H1 (cell line): ENCODE measurements around the gene PRR36. TPM values are rescaled to one million over a fixed set of nuclear protein-coding genes. Genes with fewer than 3 reads are reported as not detected.

Source experiments
- ATF3 ChIP-seq: IDR thresholded peaks from 2 replicates; pipeline ENCODE4 v1.6.1; 2011; ENCODE audit warnings: low read depth, mild to moderate bottlenecking, low read length; ENCODE audit not compliant: insufficient read depth
- EGR1 ChIP-seq: IDR thresholded peaks from 2 replicates; pipeline ENCODE4 v1.6.1; 2011; ENCODE audit warnings: low read depth, low read length, borderline replicate concordance
- GABPA ChIP-seq: IDR thresholded peaks from 2 replicates; pipeline ENCODE4 v1.6.1; 2011; ENCODE audit warnings: mild to moderate bottlenecking, low read length, moderate library complexity, borderline replicate concordance; ENCODE audit not compliant: insufficient read depth
- MAX ChIP-seq: IDR thresholded peaks from 2 replicates; pipeline ENCODE4 v1.6.1; 2012; ENCODE audit warnings: inconsistent platforms
- POLR2A ChIP-seq, 2 experiments: IDR thresholded peaks; 1 replicate in 1 of 2; 2 replicates in 1 of 2; pipeline ENCODE4 v1.6.1; 2011; ENCODE audit warnings: low read depth in 2 of 2, low read length in 2 of 2, mild to moderate bottlenecking in 2 of 2; ENCODE audit errors: control extremely low read depth in 1 of 2
- RXRA ChIP-seq: IDR thresholded peaks from 2 replicates; pipeline ENCODE4 v1.6.1; 2011; ENCODE audit warnings: low read depth, mild to moderate bottlenecking, low read length, moderate library complexity; ENCODE audit not compliant: insufficient read depth
- TAF7 ChIP-seq: optimal IDR thresholded peaks from 2 replicates; pipeline ENCODE3; 2011; ENCODE audit warnings: low read depth, mild to moderate bottlenecking, inconsistent platforms, low read length, moderate library complexity, borderline replicate concordance
- TEAD4 ChIP-seq: IDR thresholded peaks from 2 replicates; pipeline ENCODE4 v1.6.1; 2012; ENCODE audit warnings: low read depth, low read length, inconsistent platforms, mixed read lengths
- polyA plus RNA-seq, 7 experiments: library from polyadenylated mRNA; depleted of rRNA in 3 of 7; stranded (reverse) in 5 of 7; unstranded in 2 of 7; fragments of >200 nt in 5 of 7; fragments of 200-250 nt in 2 of 7; gene quantifications; 1 replicate in 5 of 7; 2 replicates in 1 of 7; 4 replicates in 1 of 7; pipeline versions ENCODE4 v1.2.1 to v1.2.3, GENCODE V29; 2011 to 2013; ENCODE audit warnings: missing spikeins in 2 of 7, mixed read lengths in 2 of 7
- total RNA-seq: library from RNA; stranded (reverse); fragmentation: NEBNext Ultra II Directional; extraction: Animal tissue kit (Norgen Biotek cat#: 25700); gene quantifications from 2 replicates; pipeline ENCODE4 v1.2.1, GENCODE V29; 2021

Gene PRR36
- total and polyA plus RNA-seq, 2 of the 8 experiments (the other 6 are each of a cell fraction or from before 2014, with no cell fraction given) = 1.6 to 23.9 TPM

- TF ChIP-seq EGR1 = no peak
- no peak for TF ChIP-seq ATF3
- TF ChIP-seq TAF7 = no peak
- no peak for TF ChIP-seq RXRA
- peak; percentile 71 for TF ChIP-seq MAX
- no peak for TF ChIP-seq TEAD4
- TF ChIP-seq POLR2A (IDR thresholded peaks at IDR 0.05; ENCODE audit: control extremely low read depth in 1 of 2, low read depth in 2 of 2, low read length in 2 of 2) = peak in 1 of 2 experiments; percentile 15; a peak in 2 of 3 replicates
- no peak for TF ChIP-seq GABPA
Observed at GRCh38 chr19:7868671-7869452, 5.3 kb downstream of the PRR36 start (continued).
